Measurements from ENCODE around the gene IPP. TPM values are rescaled to one million over a fixed set of nuclear protein-coding genes. Genes with fewer than 3 reads are reported as not detected.
"Not testable (repeated sequence)": the region's sequence is repeated elsewhere in the genome, so short reads cannot be mapped to it uniquely, and the experiment has no call there.

IPP gene
- total RNA-seq, 1 experiment from 2014 or later, result 11.6 TPM

DNA sequence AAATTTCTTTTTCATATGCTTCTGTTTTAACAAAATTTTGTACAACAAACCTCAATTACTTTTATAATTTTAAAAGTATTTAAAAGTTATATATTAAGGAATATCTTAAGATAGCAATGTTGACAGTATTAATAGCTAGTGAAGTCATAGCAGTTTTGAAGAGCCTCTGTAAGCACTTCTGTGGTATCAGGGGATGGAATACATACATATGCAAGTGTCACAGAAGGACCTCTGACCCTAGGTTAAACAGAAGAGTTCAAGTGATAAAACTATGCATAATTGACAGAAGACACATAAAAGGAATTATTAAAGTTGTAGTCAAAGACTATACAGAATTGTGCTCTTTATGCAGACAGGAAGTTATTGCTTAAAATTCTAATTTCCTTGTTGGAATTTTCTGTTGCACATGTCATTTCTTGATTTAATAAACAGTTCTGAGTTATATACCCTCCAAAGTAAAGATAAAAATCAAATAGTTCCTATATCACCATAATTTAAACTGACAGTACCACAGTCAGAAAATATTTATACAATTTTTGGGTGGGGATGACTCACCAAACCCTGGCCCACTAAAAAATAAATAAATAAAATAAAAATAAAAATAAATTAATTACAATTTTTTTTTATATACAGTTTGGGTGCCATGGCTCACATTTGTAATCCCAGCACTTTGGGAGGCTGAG, 27.1 kb downstream of the IPP start:
- Mint-ChIP-seq H3K27ac (ENCODE audit: low read depth, unreplicated experiment) (no peak overlapping the region), H3K4me3 (ENCODE audit: unreplicated experiment) (no peak overlapping the region), H3K27me3 (ENCODE audit: insufficient read depth, unreplicated experiment) (no peaks in the 10 kb centered on the region), H3K9me3 (ENCODE audit: unreplicated experiment) (no peaks in the 10 kb centered on the region), H3K4me1 (ENCODE audit: insufficient read depth, unreplicated experiment) (peaks cover 6% of the 10 kb centered on the region), H3K36me3 (ENCODE audit: insufficient read depth, unreplicated experiment) (peaks cover 11% of the 10 kb centered on the region)
- DNase-seq (ENCODE audit: unreplicated experiment), result no peak
- ChIA-PET POLR2A (no interaction called here), CTCF (no interaction called here)
- intact Hi-C loops (cut with micrococcal nuclease), result no loop called here
- no TSS peak for BruUV-seq (replicated peaks)
- TF ChIP-seq, protein P1, sequence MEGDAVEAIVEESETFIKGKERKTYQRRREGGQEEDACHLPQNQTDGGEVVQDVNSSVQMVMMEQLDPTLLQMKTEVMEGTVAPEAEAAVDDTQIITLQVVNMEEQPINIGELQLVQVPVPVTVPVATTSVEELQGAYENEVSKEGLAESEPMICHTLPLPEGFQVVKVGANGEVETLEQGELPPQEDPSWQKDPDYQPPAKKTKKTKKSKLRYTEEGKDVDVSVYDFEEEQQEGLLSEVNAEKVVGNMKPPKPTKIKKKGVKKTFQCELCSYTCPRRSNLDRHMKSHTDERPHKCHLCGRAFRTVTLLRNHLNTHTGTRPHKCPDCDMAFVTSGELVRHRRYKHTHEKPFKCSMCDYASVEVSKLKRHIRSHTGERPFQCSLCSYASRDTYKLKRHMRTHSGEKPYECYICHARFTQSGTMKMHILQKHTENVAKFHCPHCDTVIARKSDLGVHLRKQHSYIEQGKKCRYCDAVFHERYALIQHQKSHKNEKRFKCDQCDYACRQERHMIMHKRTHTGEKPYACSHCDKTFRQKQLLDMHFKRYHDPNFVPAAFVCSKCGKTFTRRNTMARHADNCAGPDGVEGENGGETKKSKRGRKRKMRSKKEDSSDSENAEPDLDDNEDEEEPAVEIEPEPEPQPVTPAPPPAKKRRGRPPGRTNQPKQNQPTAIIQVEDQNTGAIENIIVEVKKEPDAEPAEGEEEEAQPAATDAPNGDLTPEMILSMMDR (IDR thresholded peaks at IDR 0.05; ENCODE audit: unreplicated experiment), result no peak

- CTCF ChIA-PET, result no interaction called here
- intact Hi-C loops (cut with micrococcal nuclease), result no loop called here
These were observed 27.6 kb downstream of the IPP start for GRCh38 chr1:45722809-45723208.

GRCh38 chr1:45721207-45721606, 29.2 kb downstream of the IPP start:
- ChIA-PET POLR2A (no interaction called here), CTCF (no interaction called here)
- no TSS peak for BruUV-seq (replicated peaks)
- H3K27me3 Mint-ChIP-seq (ENCODE audit: insufficient read depth, unreplicated experiment), result no peaks in the 10 kb centered on the region
- TF ChIP-seq, protein P1 (IDR thresholded peaks at IDR 0.05; ENCODE audit: unreplicated experiment), result no peak
- H3K27ac Mint-ChIP-seq (ENCODE audit: low read depth, unreplicated experiment), result no peak overlapping the region
- intact Hi-C loops (cut with micrococcal nuclease), result no loop called here
- H3K9me3 Mint-ChIP-seq (ENCODE audit: unreplicated experiment), result no peaks in the 10 kb centered on the region
- H3K4me3 Mint-ChIP-seq (ENCODE audit: unreplicated experiment), result no peak overlapping the region
- H3K36me3 Mint-ChIP-seq (ENCODE audit: insufficient read depth, unreplicated experiment), result peaks cover 14% of the 10 kb centered on the region
- DNase-seq (ENCODE audit: unreplicated experiment), result no peak
- H3K4me1 Mint-ChIP-seq (ENCODE audit: insufficient read depth, unreplicated experiment), result peaks cover 6% of the 10 kb centered on the region

More at GRCh38 chr1:45722809-45723208, 27.6 kb downstream of the IPP start:
- TF ChIP-seq, protein P1 (IDR thresholded peaks at IDR 0.05; ENCODE audit: unreplicated experiment), result no peak
- H3K36me3 Mint-ChIP-seq (ENCODE audit: insufficient read depth, unreplicated experiment), result peaks cover 10% of the 10 kb centered on the region
- no TSS peak for BruUV-seq (replicated peaks)
- peaks cover 6% of the 10 kb centered on the region for H3K4me1 Mint-ChIP-seq (ENCODE audit: insufficient read depth, unreplicated experiment)
- peak; percentile 4 for DNase-seq (ENCODE audit: unreplicated experiment)
- POLR2A ChIA-PET, result no interaction called here
- H3K27ac Mint-ChIP-seq (ENCODE audit: low read depth, unreplicated experiment), result no peak overlapping the region
- no peak overlapping the region for H3K4me3 Mint-ChIP-seq (ENCODE audit: unreplicated experiment)
- no peaks in the 10 kb centered on the region for H3K27me3 Mint-ChIP-seq (ENCODE audit: insufficient read depth, unreplicated experiment)
- no peaks in the 10 kb centered on the region for H3K9me3 Mint-ChIP-seq (ENCODE audit: unreplicated experiment)

DNA sequence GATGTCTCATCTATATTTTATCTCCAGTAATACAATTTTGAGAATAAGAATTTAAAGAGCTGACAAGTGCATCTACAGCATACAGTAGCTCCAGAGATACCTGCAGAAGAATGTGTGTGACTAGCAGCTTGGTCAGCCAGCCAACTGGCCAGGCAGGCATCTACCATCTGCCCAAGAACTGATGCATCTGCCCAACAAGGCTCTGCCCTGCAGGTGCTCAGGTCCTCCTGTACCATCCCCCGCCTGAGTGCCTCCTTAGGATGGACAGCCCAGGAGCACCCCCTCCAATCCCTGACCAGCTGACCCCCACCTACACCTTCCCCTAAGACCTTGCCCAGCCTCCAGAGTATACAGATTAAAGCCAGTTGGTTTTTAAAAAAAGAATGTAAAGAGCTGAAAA, 32.2 kb downstream of the IPP start:
- Mint-ChIP-seq H3K27ac (ENCODE audit: low read depth, unreplicated experiment) (no peak overlapping the region), H3K4me1 (ENCODE audit: insufficient read depth, unreplicated experiment) (peaks cover 6% of the 10 kb centered on the region), H3K27me3 (ENCODE audit: insufficient read depth, unreplicated experiment) (no peaks in the 10 kb centered on the region), H3K36me3 (ENCODE audit: insufficient read depth, unreplicated experiment) (peaks cover 37% of the 10 kb centered on the region), H3K4me3 (ENCODE audit: unreplicated experiment) (no peak overlapping the region), H3K9me3 (ENCODE audit: unreplicated experiment) (no peaks in the 10 kb centered on the region)
- no peak for DNase-seq (ENCODE audit: unreplicated experiment)
- TF ChIP-seq, protein P1 (IDR thresholded peaks at IDR 0.05; ENCODE audit: unreplicated experiment), result no peak
- no TSS peak for BruUV-seq (replicated peaks)
- POLR2A ChIA-PET, result interaction anchor here (0.6 kb wide), 1 partner anchor 436 kb away, joined by 4 read pairs; no protein-coding TSS in a partner anchor
- intact Hi-C loops (cut with micrococcal nuclease), result no loop called here
- CTCF ChIA-PET, result interaction anchor here (0.6 to 0.9 kb wide), 2 partner anchors 14 to 22 kb away, joined by 3 read pairs; no protein-coding TSS in a partner anchor

DNA sequence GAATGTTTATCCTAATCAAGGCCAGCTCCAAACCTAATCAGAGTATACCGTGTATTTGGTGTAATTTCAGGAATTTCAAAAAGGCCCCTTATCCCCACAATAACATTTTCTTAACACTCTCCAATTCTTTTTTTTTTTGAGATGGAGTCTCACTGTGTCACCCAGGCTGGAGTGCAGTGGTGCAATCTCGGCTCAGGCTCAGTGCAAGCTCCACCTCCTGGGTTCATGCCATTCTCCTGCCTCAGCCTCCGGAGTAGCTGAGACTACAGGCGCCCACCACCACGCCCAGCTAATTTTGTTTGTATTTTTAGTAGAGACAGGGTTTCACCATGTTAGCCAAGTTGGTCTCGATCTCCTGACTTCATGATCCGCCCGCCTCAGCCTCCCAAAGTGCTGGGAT, 33.1 kb downstream of the IPP start:
- H3K9me3 Mint-ChIP-seq (ENCODE audit: unreplicated experiment); H3K4me3 Mint-ChIP-seq (ENCODE audit: unreplicated experiment); POLR2A ChIA-PET; intact Hi-C loops (cut with micrococcal nuclease); H3K27me3 Mint-ChIP-seq (ENCODE audit: insufficient read depth, unreplicated experiment); H3K27ac Mint-ChIP-seq (ENCODE audit: low read depth, unreplicated experiment); H3K4me1 Mint-ChIP-seq (ENCODE audit: insufficient read depth, unreplicated experiment); BruUV-seq (replicated peaks): not testable (repeated sequence)
- H3K36me3 Mint-ChIP-seq (ENCODE audit: insufficient read depth, unreplicated experiment), result peaks cover 37% of the 10 kb centered on the region
- DNase-seq (ENCODE audit: unreplicated experiment), result peak; percentile 20
- CTCF ChIA-PET, result interaction anchor here (0.7 to 0.9 kb wide), 3 partner anchors 15 to 1873 kb away, joined by 3 read pairs; no protein-coding TSS in a partner anchor
